GM19397 (cell line): ENCODE measurements around the gene ZNF765.
"Not testable (repeated sequence)": the region's sequence is repeated elsewhere in the genome, so short reads cannot be mapped to it uniquely, and the experiment has no call there.

Experiments
- ATAC-seq: cut with Tn5 transposase; IDR thresholded peaks from one replicate; pipeline ENCODE4 v1.9.1; 2021; ENCODE audit warnings: mild to moderate bottlenecking, moderate library complexity; ENCODE audit not compliant: unreplicated experiment

Gene ZNF765

GRCh38 chr19:53420520-53421315 lies 25.8 kb downstream of the ZNF765 start:
- ATAC-seq: not testable (repeated sequence)

- no peak for ATAC-seq
These were observed 27.6 kb downstream of the ZNF765 start for GRCh38 chr19:53422551-53422950.

- not testable (repeated sequence) for ATAC-seq
These were observed 28.1 kb downstream of the ZNF765 start for GRCh38 chr19:53423074-53423473.

GRCh38 chr19:53423680-53424079 lies 28.7 kb downstream of the ZNF765 start:
- not testable (repeated sequence) for ATAC-seq

- no peak for ATAC-seq
These were observed 30.1 kb downstream of the ZNF765 start for GRCh38 chr19:53424968-53425597.

- peak; percentile 97 for ATAC-seq
These were observed 36.6 kb downstream of the ZNF765 start, which contains the start of gene ZNF761 for GRCh38 chr19:53431399-53432087. ZNF761 (plus strand) TSS chr19:53431984; CDS start chr19:53447269, 15,285 bp downstream.

GRCh38 chr19:53432088-53432661 lies 37.2 kb downstream of the ZNF765 start:
- ATAC-seq: peak; percentile 29

GRCh38 chr19:53443809-53444208 lies 48.9 kb downstream of the ZNF765 start:
- ATAC-seq: not testable (repeated sequence)

- not testable (repeated sequence) for ATAC-seq
These were observed 52.2 kb downstream of the ZNF765 start for GRCh38 chr19:53447196-53447595.

- no peak for ATAC-seq
These were observed 60.9 kb downstream of the ZNF765 start for GRCh38 chr19:53455828-53456227.

- not testable (repeated sequence) for ATAC-seq
These were observed 65.3 kb downstream of the ZNF765 start for GRCh38 chr19:53460131-53460721.

GRCh38 chr19:53461866-53462265 lies 66.9 kb downstream of the ZNF765 start:
- ATAC-seq: no peak

- ATAC-seq: no peak
These were observed 67.9 kb downstream of the ZNF765 start for GRCh38 chr19:53462861-53463260.

- no peak for ATAC-seq
These were observed 68.3 kb downstream of the ZNF765 start for GRCh38 chr19:53463263-53463662.

GRCh38 chr19:53466726-53467484 lies 72.0 kb downstream of the ZNF765 start:
- ATAC-seq: no peak

GRCh38 chr19:53467485-53468262 lies 72.7 kb downstream of the ZNF765 start, which contains the start of gene ZNF813:
ZNF813 (plus strand) TSS chr19:53467733; CDS start chr19:53483823, 16,090 bp downstream.
- ATAC-seq: peak; percentile 95

GRCh38 chr19:53468628-53469027 lies 73.7 kb downstream of the ZNF765 start:
- ATAC-seq: not testable (repeated sequence)

- no peak for ATAC-seq
These were observed 77.0 kb downstream of the ZNF765 start for GRCh38 chr19:53471916-53472315.

- ATAC-seq: not testable (repeated sequence)
These were observed 79.9 kb downstream of the ZNF765 start for GRCh38 chr19:53474832-53475231.
